A549 treated with Hydrocortisone at 1 μM for 4 hours (cell line): ENCODE results near the gene CCDC179. TPM values are rescaled to one million over a fixed set of nuclear protein-coding genes. Genes with fewer than 3 reads are reported as not detected.

Experiments
- total RNA-seq: library from RNA; stranded (reverse); fragments of 200-300 nt; extraction: Qiagen RNA extraction; gene quantifications from 5 replicates; pipeline ENCODE4 v1.2.3, GENCODE V29; 2022

Gene CCDC179
- not detected in 5 replicates for total RNA-seq

DNA sequence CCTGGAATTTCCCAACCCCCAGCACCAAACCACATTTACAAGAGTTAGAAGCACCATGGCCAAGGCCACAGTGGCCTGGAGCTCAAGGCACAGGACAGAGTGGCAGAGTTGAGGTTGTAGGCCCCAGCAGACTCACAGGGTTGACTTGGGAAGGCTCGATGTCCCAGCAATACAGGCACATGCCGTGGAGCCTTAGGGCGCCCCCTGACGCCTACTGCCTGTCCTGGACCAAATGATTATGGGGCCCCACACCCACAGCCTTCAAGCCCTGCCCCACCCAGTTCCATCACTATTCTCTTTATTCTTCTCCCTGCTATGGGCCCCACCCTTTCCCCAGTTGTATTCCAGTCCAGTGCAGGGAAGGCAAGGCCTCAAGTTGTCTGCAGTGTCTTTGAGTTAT lies at the start of gene CCDC179:
CCDC179 (minus strand) TSS at position 234 of the 400 bp plus-strand sequence; CDS start at position 181, 53 bp downstream.

DNA sequence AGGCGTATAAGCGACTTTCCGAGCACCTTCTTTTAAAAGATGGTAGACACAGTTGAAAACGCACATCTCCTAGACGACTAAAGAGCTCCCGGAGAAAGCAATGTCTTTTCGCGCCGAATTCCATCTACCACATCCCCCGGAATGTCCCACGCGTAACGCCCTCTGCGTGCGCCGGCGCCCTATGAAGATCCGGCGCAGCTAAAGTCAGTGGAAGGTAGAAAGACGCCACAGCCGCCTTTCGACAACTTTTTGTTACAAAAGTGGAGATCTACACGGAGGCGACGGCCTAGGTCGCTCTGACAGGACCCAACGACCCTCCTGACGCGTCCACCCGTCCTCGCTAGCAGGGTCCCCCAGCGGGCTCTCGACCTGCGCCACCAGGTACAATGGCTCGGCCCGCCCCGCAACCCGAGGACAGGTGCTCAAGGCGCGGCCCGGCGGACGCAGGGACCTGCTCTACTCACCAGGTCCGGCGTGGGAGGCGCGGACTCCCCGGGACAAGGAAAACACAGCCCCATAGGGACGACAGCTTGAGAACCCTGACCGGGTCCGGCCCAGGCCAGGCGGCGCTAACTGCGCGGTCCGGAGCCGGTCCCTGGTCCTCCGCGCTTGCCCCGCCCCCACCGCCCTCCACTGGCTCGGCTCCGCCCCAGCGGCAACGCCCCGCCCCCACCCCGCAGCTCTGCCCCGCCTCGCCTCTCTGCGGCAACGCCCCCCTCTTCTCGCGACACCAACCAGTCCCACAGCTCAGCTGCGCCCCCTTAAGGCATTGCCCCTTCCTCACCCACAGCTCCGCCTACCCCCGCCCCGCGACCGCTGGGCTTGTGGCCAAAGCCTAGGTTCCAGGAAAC lies 30.8 kb downstream of the CCDC179 start, which contains the start of gene SVIP:
SVIP (minus strand) TSS at position 571 of the 851 bp plus-strand sequence; CDS start at position 518, 53 bp downstream.

Other genes with a start within 250 kb of the CCDC179 start
- gene FANCF, start 234.7 kb downstream of the CCDC179 start, total RNA-seq = 6.3 to 9.1 TPM (median 7.7 TPM) in 5 replicates
- 0.35 to 1.2 TPM (median 0.93 TPM) in 5 replicates for gene GAS2, start 193.9 kb downstream of the CCDC179 start, total RNA-seq
- 8.6 to 14.3 TPM (median 13.1 TPM) in 5 replicates for gene SVIP, start 30.7 kb downstream of the CCDC179 start, total RNA-seq